ENCODE data around the gene CD226.
"Not testable (repeated sequence)": the region's sequence is repeated elsewhere in the genome, so short reads cannot be mapped to it uniquely, and the experiment has no call there.

CD226 gene

DNA sequence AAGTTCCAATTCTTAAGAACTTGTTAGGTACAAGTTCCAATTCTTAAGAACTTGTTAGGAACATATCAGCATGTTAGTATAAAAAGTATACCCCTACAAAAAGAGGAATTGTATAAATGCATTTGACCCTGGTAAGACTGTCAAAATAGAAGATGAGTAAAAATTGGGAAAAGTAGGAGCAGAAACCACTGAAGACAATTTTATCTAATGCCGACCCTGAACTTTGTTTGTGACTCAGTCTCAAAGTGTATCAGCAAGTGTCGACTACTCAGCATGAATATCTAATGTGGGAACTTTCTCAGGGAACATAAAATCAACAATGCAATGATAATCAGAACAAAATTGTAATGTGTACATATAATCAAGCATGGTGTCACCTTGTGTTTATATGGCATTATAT, 583 bp upstream of the CD226 start:
- H3K27ac Mint-ChIP-seq, result no peak overlapping the region
- DNase-seq, result no peak
- peaks cover 3% of the 10 kb centered on the region for H3K9me3 Mint-ChIP-seq
- no peaks in the 10 kb centered on the region for H3K27me3 Mint-ChIP-seq
- H3K4me1 Mint-ChIP-seq (ENCODE audit: low read depth), result peaks cover 45% of the 10 kb centered on the region
- no peak overlapping the region for H3K4me3 Mint-ChIP-seq
- peaks cover 20% of the 10 kb centered on the region for H3K36me3 Mint-ChIP-seq (ENCODE audit: low read depth)

DNA sequence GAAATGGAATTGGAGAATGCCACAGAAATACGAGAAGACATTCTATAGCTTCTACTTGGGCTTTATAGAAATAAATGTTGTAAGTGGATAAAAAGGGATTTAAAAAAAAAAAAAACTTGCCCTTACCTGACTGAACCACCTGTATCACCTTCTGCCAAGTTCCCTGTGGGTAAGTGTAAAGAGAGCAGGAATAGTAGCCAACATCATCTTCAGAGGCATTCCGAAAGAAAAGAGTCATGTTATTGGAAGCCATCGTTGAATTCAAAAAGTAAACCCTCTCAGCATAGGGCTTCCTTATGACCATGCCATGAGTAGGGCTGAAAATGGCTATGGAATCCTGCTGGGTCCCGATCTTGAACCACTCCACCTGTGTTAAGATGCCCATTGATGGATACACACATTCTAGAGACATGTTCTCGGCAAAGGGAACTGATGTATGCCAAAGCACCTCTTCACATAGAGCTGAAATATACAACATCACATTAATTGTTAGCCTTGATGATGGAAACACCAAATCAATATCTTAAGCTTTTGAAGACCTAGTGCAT, 991 bp downstream of the CD226 start:
- Mint-ChIP-seq H3K4me1 (ENCODE audit: low read depth) (peaks cover 48% of the 10 kb centered on the region), H3K36me3 (ENCODE audit: low read depth) (peaks cover 6% of the 10 kb centered on the region), H3K9me3 (peaks cover 15% of the 10 kb centered on the region), H3K4me3 (no peak overlapping the region), H3K27ac (no peak overlapping the region), H3K27me3 (no peaks in the 10 kb centered on the region)
- DNase-seq, result no peak

DNA sequence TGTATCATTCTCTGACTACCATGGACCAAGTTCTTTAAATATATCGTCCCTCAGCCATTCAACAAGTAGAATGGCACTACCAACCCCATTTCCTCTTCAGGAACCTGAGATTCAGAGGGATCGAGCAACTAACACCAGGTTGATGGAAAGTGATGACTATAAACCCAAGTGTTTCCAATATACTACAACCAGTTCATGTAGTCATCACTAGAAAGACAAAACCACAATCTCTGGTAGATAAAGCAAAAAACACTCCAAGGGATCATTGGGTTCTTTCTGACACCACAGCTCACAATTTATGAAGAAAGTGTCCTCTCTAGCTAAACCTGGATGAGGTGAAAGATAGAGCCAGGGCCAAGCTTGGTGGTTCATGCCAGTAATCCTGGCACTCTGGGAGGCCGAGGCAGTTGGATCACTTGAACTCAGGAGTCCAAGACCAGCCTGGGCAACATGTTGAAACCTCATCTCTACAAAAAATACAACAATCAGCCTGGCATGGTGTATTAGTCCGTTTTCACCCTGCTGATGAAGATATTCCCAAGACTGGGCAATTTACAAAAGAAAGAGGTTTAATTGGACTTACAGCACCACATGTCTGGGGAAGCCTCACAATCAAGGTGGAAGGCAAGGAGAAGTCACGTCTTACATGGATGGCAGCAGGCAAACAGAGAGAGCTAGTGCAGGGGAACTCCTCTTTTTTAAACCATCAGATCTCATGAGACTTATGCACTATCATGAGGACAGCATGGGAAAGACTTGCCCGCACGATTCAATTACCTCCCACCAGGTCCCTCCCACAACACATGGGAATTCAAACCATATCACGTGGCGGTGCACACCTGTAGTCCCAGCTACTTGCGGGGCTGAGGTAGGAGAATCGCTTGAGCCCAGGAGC, 2.2 kb downstream of the CD226 start:
- Mint-ChIP-seq H3K4me3 (no peak overlapping the region), H3K27ac (no peak overlapping the region), H3K4me1 (ENCODE audit: low read depth) (peaks cover 50% of the 10 kb centered on the region), H3K36me3 (ENCODE audit: low read depth) (no peaks in the 10 kb centered on the region), H3K9me3 (peaks cover 23% of the 10 kb centered on the region), H3K27me3 (no peaks in the 10 kb centered on the region)
- peak; percentile 54 for DNase-seq

DNA sequence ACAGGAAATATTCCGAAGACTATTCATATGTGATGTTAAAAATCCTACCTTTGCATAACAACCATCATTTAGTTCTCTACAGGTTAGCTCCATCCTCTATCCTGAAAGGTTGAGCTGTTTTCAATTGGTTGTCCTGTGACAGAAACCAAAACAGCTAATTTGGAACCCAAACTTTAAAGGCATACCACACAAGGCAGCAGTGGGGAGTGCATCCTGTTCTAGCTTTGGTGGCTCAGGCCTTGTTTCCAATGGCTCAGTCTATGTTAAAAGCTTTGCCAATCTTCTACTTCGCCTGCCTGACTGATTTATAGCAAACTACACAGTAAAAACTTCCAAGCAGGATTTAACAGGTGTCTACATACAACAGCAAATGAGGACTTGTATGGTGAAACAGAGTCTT, 3.2 kb downstream of the CD226 start:
- DNase-seq, result no peak
- H3K9me3 Mint-ChIP-seq, result peaks cover 32% of the 10 kb centered on the region
- no peak overlapping the region for H3K27ac Mint-ChIP-seq
- H3K36me3 Mint-ChIP-seq (ENCODE audit: low read depth), result no peaks in the 10 kb centered on the region
- H3K4me3 Mint-ChIP-seq, result no peak overlapping the region
- peaks cover 50% of the 10 kb centered on the region for H3K4me1 Mint-ChIP-seq (ENCODE audit: low read depth)
- H3K27me3 Mint-ChIP-seq, result no peaks in the 10 kb centered on the region

DNA sequence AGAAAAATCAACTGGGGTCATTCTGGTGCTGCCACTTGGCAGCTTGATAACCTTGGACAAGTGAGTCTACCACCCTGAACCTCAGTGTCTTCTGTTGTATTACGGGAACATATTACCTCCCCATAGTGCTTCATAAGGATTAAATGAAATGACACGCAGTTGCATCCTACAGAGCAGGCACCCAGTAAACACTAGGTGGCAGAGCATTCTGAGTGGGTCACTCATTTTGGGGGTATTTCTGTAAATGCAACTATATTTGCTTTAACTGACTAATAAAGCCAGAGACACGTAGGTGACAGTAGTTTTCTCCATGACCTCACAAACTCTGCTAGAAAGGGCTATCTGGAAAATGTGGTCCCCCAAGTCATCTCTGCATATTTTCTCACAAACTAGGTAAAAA, 4.7 kb downstream of the CD226 start:
- Mint-ChIP-seq H3K9me3 (peaks cover 32% of the 10 kb centered on the region), H3K4me3 (no peak overlapping the region), H3K36me3 (ENCODE audit: low read depth) (no peaks in the 10 kb centered on the region), H3K27ac (no peak overlapping the region), H3K27me3 (no peaks in the 10 kb centered on the region), H3K4me1 (ENCODE audit: low read depth) (peaks cover 50% of the 10 kb centered on the region)
- no peak for DNase-seq

DNA sequence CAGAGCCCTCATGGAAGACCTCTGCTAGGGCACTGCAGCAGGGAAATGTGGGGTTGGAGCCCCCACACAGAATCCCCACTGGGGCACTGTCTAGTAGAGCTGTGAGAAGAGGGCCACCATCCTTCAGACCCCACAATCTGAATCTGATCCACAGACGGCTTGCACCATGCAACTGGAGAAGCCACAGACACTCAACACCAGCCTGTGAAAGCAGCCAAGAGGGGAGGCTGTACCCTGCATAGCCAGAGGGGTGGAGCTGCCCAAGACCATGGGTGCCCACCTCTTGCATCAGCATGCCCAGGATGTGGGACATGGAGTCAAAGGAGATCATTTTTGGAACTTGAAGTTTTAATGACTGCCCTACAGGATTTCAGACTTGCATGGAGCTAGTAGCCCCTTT, 6.5 kb downstream of the CD226 start:
- DNase-seq, result no peak
- Mint-ChIP-seq H3K27me3 (no peaks in the 10 kb centered on the region), H3K36me3 (ENCODE audit: low read depth) (no peaks in the 10 kb centered on the region), H3K27ac (no peak overlapping the region), H3K4me3 (peak overlapping the region; percentile 23), H3K4me1 (ENCODE audit: low read depth) (peaks cover 50% of the 10 kb centered on the region), H3K9me3 (peaks cover 32% of the 10 kb centered on the region)

DNA sequence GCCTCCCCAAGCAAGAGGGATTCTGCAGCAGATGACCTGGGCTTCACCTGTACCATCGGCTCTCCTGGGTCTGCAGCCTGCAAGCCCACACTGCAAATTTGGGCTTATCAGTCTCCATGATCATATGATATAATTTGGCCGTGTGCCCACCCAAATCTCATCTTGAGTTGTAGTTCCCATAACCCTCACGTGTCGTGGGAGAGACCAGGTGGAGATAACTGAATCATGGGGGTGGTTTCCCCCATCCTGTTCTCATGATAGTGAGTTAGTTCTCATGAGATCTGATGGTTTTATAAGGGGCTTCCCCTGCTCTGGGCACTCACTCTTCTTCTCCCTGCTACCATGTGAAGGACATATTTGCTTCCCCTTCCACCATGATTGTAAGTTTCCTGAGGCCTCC, 7.9 kb downstream of the CD226 start:
- peak overlapping the region; percentile 88 for H3K27ac Mint-ChIP-seq
- H3K27me3 Mint-ChIP-seq; H3K36me3 Mint-ChIP-seq (ENCODE audit: low read depth): not testable (repeated sequence)
- DNase-seq, result peak; percentile 58
- H3K9me3 Mint-ChIP-seq, result peaks cover 30% of the 10 kb centered on the region
- H3K4me3 Mint-ChIP-seq, result peak overlapping the region; percentile 42
- H3K4me1 Mint-ChIP-seq (ENCODE audit: low read depth), result peaks cover 39% of the 10 kb centered on the region

DNA sequence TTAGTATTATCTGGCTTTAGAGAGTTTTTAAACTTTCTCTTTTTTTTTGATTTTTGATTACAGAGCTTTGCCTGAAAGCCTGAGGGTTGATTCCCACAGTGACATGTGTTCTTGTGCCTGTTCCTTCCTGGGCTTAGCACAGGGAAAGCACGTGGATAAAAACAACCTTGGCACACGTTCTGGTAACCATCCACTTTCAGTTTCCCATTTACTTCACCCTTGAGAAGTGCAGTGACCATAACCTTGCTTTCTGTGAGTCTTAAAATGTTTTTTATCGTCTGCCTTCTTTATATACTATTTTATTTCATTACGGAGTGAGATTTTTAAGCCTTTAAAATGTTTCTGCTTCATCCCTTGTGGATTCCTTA, 11.5 kb downstream of the CD226 start:
- Mint-ChIP-seq H3K27me3 (no peaks in the 10 kb centered on the region), H3K9me3 (peaks cover 12% of the 10 kb centered on the region), H3K4me1 (ENCODE audit: low read depth) (peaks cover 4% of the 10 kb centered on the region), H3K27ac (no peak overlapping the region), H3K4me3 (no peak overlapping the region), H3K36me3 (ENCODE audit: low read depth) (no peaks in the 10 kb centered on the region)
- no peak for DNase-seq

DNA sequence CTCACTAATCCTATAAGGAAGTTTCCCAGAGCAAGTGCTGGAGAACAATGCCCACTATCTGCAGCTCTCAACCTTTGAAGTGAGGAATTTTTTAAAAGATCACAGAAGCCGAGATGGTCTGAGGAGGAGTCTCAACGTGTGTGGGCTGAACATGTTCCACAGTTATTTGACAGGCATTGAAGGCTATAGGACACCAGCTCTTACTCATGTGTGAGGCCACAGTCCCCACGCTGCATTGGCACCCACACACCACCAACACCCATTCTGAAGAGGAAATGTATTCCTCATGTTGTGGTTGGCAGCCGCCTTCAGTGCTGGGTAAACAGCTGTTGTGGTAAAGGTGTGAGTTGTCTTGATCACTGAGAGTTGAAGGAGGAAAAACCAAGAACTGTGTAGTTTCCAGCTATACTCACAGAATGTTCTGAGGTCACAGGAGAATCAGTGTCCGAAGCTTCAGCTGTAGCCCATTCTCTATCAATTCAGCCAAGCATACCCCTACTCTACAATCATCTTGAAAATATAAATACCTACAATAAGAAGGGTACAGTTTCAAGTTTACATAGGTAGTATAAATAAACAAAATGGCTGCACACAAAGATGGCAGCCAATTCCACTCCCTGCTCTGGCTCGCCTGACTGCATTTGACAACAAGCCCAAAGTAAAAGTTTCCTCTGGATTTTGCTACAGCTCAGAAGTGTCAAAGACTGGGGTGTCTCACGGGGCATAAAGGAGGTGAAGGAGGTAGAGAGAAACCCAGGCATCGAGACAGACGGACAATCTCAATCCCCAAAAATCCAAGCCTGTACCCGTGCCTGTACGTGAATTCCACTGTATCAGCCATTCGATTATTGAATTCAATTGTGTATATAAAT, 12.1 kb downstream of the CD226 start:
- Mint-ChIP-seq H3K36me3 (ENCODE audit: low read depth) (peaks cover 5% of the 10 kb centered on the region), H3K27me3 (no peaks in the 10 kb centered on the region), H3K9me3 (peaks cover 10% of the 10 kb centered on the region), H3K27ac (no peak overlapping the region), H3K4me3 (no peak overlapping the region), H3K4me1 (ENCODE audit: low read depth) (peaks cover 3% of the 10 kb centered on the region)
- DNase-seq, result peak; percentile 83

DNA sequence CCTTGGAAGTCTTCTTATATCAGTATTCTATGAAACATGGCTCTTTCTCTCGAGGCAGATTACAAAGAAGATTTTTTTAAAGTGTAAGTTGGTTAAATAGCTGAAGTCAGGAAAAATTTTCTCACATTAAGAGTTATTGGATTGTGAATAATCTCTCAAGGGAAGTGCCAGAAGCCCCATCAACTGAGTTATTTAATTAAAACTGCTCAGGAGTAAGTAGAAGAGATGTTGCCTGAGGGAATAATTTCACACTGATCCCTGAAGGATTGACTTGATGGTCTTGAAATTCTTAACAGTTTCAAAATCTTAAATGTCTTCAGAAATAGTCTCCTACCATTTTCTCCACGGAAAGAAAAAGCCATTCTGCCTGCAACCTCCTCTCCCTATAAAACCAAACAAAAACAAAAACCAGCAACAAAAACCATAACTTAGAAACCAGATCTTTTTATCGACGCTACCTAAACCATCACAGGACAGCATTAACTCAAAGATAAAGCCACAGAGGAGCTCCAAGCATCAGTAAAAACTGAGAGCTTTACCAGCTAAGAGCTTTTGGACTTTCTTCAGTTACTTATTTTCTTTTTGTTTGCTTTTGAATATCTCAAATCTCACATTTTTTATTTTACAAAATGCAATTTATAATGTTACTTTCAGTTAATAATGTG, 12.9 kb downstream of the CD226 start:
- Mint-ChIP-seq H3K36me3 (ENCODE audit: low read depth) (peaks cover 13% of the 10 kb centered on the region), H3K27me3 (no peaks in the 10 kb centered on the region), H3K9me3 (peaks cover 2% of the 10 kb centered on the region)

DNA sequence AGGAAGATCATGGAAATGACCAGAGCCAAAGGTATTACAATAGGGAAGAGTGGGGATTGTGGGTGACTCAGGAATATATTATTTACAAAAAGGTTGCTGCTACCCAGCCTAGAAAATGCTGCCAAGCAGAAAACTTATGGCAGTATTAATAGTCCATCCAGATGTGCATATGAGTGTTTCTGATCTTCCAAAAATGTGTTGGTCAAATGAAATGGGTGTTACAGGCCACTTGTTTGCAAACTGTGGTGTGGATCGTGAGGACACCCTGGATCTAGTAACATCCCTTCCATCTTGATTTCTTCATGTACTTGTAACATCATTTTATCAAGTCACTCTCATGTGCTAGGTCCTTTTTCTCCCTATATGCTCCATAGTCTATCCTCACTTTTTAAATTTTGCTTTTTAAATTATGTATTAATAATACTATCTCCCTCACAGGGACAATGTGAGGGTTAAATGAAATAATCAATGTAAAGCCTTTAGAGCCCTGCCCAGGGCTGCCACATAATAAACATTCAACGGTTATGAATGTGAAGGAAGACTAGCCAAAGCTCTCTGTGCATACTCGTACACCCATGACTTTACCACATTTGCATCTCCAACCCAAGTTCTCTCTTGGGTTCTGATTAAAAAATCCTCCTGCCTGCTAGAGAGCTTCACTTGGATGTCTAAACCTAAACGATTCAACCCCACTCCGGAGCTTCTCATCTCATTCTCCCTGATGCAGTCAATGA, 18.5 kb downstream of the CD226 start:
- H3K27me3 Mint-ChIP-seq, result no peaks in the 10 kb centered on the region
- H3K36me3 Mint-ChIP-seq (ENCODE audit: low read depth), result peaks cover 68% of the 10 kb centered on the region
- no peak overlapping the region for H3K4me3 Mint-ChIP-seq
- no peak overlapping the region for H3K27ac Mint-ChIP-seq
- H3K9me3 Mint-ChIP-seq, result peaks cover 2% of the 10 kb centered on the region
- no peak for DNase-seq
- H3K4me1 Mint-ChIP-seq (ENCODE audit: low read depth), result peaks cover 53% of the 10 kb centered on the region

More for the DNA sequence above, 12.9 kb downstream of the CD226 start:
- Mint-ChIP-seq H3K27ac (no peak overlapping the region), H3K4me3 (no peak overlapping the region), H3K4me1 (ENCODE audit: low read depth) (peaks cover 10% of the 10 kb centered on the region)
- DNase-seq, result no peak

DNA sequence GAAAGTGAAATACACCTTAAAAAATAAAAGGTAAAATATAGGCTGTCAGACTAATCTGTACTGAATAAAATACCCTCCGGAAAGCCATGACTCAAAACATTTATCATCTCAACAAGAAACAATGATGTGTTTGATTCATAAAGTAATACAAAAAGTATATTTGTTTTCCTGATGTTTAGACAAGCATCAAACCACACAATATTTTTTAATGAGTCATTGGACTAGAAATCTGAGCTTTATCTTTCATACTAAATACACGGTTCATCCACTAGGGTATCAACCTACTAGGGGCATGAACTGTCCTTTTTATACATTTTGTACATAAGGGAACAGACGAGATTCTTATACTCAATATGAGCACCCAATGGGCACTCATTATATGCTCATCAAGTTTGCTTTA, 31.3 kb downstream of the CD226 start:
- peaks cover 96% of the 10 kb centered on the region for H3K36me3 Mint-ChIP-seq (ENCODE audit: low read depth)
- peaks cover 84% of the 10 kb centered on the region for H3K4me1 Mint-ChIP-seq (ENCODE audit: low read depth)
- no peak for DNase-seq
- no peak overlapping the region for H3K27ac Mint-ChIP-seq
- no peak overlapping the region for H3K4me3 Mint-ChIP-seq
- no peaks in the 10 kb centered on the region for H3K27me3 Mint-ChIP-seq
- no peaks in the 10 kb centered on the region for H3K9me3 Mint-ChIP-seq

DNA sequence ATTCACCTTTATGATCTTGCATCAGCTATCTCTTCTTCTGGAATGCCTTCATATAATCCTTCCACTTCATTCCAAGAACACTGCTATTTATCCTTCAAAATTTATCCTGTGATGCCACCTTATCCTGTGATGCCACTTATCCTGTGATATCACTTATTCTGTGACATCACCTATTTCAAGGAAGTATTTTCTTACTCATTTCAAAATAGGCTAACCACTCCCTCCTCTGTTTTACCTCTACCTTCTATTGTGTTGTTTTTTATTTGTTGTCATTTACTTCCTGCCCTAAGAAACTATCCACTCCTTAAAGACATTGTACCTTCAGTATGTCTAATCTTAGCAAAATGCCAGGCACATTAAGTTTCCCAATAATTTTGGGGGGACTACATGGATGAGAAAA, 38.8 kb downstream of the CD226 start:
- Mint-ChIP-seq H3K9me3 (peaks cover 2% of the 10 kb centered on the region), H3K4me3 (no peak overlapping the region), H3K4me1 (ENCODE audit: low read depth) (peaks cover 83% of the 10 kb centered on the region), H3K27ac (peak overlapping the region; percentile 86), H3K36me3 (ENCODE audit: low read depth) (peaks cover 93% of the 10 kb centered on the region), H3K27me3 (no peaks in the 10 kb centered on the region)
- DNase-seq, result no peak

DNA sequence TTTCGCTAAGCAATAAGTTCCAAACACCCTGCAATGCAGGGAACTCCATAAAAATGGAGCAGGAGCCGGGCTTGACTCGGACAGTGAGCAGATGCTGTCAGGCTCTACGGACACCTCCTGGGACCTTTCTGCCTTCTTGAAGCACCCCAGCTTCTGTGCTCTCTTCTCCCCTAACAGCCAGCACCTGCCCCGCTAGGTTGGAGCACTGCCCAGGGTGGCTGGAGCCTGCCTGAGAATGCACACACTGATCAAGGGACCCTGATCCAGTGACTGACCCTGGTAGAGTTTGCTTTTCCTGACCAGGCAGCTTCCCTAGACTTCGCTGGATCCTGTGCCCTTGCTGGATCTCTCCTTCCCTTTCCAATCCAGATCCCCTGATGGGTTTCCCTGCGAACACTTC, 40.9 kb downstream of the CD226 start:
- Mint-ChIP-seq H3K4me3 (no peak overlapping the region), H3K27me3 (no peaks in the 10 kb centered on the region), H3K4me1 (ENCODE audit: low read depth) (peaks cover 87% of the 10 kb centered on the region), H3K27ac (peak overlapping the region; percentile 50), H3K9me3 (peaks cover 2% of the 10 kb centered on the region), H3K36me3 (ENCODE audit: low read depth) (peaks cover 94% of the 10 kb centered on the region)
- no peak for DNase-seq
